Head of caudate nucleus (tissue), 42 donors: ENCODE measurements around the gene C6orf163.
"Not testable (repeated sequence)": the region's sequence is repeated elsewhere in the genome, so short reads cannot be mapped to it uniquely, and the experiment has no call there.

Source experiments
- DNase-seq, 42 donors: peaks; one replicate each; pipeline versions ENCODE4 v3.0.0 to v3.0.0-alpha.2; 2020 to 2021; ENCODE audit warnings: mixed read lengths in 7 of 42
- intact Hi-C: fragments of 100-400 bp; cut with DNase I; formaldehyde crosslinking; loops from one replicate; pipeline ENCODE4 v1.15.0; 2022

Gene C6orf163

DNA sequence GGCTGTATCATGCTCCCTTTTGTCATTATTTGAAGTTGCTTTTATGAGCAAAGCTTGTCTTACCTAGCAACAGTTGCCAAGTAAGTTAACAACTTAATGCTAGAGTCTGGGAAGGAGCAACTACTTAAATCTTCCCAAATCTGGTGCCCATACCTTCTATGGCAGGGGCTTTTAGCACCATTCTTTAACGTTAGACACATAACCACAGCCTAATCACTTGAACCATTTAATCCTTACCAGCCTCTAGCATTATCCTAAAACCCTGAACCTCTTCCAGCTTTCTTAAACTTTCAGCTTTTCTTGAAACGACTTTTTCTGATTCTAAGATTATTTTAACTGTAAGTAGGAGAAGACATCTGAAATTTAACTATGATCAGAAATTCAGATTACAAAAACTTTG, at the start of gene C6orf163:
Gene C6orf163, plus strand, starts transcription at position 83 of the 400 bp plus-strand sequence. Its CDS starts 287 bp downstream, at position 370.
- intact Hi-C loops: no loop called here
- no peak for DNase-seq

DNA sequence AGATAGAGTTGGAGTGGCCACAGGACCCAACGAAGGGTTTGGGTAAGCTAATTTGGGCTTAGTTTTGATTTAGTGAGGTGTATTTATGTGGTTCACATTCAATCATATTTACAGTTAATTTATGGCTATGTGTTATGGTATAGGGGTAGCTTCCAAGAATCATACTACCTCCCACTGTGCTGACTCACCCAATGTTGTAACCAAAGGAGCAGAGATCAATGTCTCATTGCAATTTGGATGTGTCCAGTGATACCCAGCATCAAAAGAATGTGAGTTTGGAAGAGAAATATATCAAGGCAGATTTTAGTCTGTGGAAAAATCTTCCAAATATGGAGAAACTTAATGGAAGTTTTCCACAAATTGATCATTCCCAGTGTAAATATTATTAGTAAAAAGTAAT, 47.5 kb upstream of the C6orf163 start:
- DNase-seq: no peak
- intact Hi-C loops: no loop called here

DNA sequence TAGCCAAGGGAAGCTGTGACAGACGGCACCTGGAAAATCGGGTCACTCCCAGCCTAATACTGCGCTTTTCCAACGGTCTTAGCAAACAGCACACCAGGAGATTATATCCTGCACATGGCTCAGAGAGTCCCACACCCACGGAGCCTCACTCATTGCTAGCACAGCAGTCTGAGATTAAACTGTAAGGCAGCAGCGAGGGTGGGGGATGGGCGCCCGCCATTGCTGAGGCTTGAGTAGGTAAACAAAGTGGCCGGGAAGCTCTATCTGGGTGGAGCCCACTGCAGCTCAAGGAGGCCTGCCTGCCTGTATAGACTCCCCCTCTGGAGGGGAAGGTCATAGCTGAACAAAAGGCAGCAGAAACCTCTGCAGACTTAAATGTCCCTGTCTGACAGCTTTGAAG, 43.3 kb upstream of the C6orf163 start:
- intact Hi-C loops, DNase-seq: not testable (repeated sequence)

DNA sequence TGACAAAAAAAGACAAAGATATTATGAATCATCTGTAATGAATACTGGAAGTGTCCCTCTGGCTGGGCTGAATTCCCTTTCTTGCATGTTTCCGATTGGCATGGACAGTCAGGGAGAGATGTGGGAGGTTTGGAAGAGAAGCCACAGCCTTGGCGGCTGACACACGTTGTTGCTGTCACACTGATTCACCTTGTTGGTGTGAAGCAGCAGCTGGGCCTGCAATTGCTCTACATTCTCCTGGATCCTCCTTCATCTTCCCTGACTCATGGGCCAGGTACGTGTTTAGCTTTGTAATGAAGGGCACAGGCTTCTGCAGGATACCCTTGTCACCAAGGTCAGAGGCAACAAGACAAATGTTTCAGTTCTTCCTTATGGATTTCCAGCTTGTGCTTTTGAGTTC, 35.6 kb upstream of the C6orf163 start:
- intact Hi-C loops: no loop called here
- no peak for DNase-seq

DNA sequence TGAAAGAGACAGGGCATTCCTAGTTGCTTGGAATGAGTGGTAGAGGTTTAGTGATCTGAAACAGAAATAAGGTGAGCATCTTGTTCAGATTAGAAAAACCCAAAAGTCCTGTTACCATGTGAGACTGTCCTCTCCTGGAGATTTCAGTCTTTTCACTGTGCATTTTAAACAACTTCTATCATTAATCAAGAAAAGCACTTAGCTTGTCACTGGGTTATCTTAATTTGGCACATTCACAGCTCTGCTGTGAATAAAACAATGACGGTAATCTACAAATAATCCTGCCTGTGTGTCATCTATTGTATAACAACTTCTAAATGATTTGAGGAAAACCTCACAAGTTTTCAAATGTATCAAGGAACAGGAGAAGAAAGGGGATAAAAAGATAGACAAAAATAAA, 31.8 kb upstream of the C6orf163 start:
- intact Hi-C loops: no loop called here
- DNase-seq: no peak

DNA sequence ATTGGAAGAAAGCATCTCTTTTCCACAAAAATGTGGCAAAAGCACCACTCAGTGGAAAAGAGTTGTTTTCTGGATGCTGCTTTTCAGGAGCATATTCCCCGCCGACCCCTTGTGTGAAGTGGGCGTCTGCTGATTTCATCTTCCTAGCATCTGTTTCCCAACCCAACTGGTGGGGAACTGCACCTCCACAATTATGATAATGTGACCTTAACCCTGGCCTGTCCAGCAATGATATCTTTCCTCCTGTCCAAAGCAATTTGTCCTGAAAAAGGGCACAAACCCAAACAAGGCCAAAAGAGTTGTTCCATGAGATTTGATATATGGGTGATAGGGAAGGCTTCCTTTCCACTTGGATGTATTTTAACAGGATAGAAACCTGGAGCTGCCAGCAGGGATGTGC, 29.5 kb upstream of the C6orf163 start:
- intact Hi-C loops: no loop called here

DNA sequence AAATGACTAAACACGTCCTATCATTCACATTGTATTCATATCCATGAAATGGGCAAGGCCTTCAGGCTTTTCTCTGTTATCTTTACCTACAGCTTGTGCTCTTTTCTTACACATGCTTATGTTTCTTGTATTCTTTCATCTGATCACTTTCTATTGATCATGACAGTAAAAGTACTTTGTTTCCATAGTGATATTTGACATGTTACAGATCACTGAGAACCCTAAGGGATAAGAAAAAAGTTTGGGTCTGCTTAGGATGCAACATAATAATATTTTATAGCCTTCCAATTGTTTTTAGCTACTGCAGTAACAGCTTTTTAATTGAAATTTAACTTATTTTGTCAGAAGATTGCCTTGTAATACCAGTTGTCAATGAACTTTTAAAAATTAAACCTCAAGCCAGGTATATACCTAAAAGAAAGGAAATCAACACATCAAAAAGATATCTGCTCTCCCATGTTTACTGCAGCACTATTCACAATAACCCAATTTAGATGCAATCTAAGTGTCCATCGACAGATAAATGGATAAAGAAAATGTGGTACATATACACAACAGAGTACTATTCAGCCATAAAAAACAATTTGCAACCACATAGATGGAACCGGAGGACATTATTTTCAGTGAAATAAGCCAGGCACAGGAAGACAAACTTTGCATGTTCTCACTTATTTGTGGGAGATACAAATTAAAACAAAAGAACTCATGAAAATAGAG, 25.2 kb upstream of the C6orf163 start:
- DNase-seq: no peak
- intact Hi-C loops: no loop called here

More for the DNA sequence above, 29.5 kb upstream of the C6orf163 start:
- DNase-seq: no peak

DNA sequence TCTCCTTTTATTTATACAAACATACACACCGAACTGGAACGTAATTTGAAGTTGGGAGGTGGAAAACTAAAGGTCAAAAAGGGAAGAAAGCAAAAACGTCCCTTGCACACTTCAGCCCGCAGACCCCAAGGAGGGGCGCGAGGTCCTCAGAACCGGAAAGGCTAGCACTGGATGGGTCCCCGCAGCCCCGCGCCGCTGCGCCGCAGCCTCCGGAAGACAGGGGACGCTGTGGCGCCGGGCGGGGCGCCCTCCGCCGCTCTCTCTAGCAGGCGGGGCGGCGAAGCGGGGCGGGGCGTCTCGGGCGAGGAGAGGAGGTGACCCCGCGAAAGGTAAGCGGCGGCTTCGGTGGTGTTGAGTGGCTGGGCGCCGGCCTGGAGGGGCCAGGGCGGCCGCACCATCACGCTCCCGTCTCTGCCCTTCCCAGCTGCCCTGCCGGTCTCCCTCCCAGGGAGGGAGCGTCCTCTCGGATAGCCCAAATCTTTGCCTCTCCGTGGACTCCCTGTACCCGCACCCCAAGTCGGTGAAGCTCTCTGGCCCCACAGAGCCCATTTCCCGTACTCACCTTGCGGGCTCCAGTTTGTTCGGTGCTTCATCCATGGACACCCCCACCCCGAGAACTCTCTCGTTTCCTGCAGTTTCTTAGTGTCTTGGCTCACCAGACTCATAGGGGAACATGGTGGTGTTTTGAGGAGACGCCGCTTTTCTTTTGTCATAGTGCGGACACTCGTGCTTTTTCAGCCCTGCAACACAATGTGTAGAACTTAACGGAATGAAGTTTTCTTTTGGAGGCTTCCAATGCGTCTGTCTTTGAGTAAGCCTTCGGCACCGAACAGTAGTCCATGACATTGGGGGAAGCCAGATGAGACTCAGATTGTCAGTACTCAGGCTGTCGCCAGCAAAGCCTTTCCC, 22.1 kb upstream of the C6orf163 start, which contains the start of gene SMIM8:
Gene SMIM8, plus strand, starts transcription at position 285 of the 909 bp plus-strand sequence. CDS start 14,444 bp downstream, outside the sequence.
- intact Hi-C loops: loop anchor here (5.0 kb wide), 1 partner anchor 150 kb away; the partner anchor contains the start of gene SLC35A1

DNA sequence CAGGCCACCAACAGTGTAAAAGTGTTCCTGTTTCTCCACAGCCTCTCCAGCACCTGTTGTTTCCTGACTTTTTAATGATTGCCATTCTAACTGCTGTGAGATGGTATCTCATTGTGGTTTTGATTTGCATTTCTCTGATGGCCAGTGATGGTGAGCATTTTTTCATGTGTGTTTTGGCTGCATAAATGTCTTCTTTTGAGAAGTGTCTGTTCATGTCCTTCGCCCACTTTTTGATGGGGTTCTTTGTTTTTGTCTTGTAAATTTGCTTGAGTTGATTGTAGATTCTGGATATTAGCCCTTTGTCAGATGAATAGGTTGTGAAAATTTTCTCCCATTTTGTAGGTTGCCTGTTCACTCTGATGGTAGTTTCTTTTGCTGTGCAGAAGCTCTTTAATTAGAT, 20.7 kb upstream of the C6orf163 start:
- DNase-seq: not testable (repeated sequence)
- intact Hi-C loops: loop anchor here (5.0 kb wide), 1 partner anchor 148 kb away; the partner anchor contains the start of gene SLC35A1

More for the DNA sequence above, 22.1 kb upstream of the C6orf163 start, which contains the start of gene SMIM8:
- DNase-seq: peak; percentile 48 to 93 (median 84)

DNA sequence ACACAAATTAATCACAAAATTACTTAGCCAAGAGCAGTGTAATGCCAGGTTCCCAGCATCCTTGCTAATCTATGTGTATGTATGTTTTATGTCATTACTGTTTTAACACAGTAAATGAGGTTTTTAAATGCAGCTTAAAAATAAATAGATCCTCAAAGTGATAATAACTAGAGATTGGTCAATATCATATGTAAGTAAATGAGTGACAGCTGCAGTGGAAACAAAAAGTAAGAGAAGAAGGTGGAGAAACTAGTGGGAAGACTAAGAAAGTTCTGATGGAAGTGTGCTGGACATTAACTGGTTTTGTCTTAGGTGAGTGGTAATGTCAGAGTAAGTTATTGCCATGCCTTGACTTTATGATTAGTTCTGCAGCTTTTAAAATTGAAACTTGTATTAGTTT, 13.7 kb upstream of the C6orf163 start:
- intact Hi-C loops: no loop called here
- no peak for DNase-seq

DNA sequence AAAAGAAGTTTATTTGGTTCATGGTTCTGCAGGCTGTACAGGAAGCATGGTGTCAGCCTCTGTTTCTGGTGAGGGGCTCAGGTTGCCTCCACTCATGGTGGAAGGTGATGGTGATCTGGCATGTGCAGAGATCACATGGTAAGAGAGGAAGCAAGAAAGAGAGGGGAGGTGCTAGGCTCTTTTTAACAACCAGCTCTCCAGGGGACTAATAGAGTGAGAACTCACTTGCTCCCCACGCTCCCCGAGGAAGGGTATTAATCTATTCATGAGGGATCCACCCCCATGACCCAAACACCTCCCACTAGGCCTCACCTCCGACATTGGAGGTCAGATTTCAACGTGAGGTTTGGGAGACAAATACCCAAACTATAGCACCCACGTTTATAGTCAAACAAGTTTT, 11.6 kb upstream of the C6orf163 start:
- no peak for DNase-seq
- intact Hi-C loops: no loop called here

DNA sequence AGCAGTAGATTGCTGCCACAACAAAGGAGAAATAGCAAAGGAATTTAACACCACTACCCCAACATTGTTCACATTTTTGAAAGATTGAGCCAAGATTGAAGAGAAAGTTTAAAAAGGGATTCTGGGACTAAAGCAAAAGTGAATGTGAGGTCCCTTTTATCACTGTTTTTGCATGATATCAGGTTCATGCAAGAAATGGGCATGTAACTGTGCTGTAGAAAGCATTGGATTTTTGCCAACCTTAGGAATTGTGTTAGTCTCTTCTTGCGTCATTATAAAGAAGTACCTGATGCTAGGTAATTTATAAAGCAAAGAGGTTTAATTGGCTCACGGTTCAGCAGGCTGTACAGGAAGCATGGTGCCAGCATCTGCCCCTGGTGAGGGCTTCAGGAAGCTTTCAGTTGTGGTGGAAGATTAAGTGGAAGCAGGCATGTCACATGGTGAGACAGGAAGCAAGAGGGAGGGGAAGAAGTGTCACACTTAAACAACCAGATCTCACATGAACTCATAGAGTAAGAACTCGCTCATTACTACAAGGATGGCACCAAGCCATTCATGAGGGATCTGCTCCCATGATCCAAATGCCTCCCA, 10.9 kb upstream of the C6orf163 start:
- intact Hi-C loops: no loop called here

DNA sequence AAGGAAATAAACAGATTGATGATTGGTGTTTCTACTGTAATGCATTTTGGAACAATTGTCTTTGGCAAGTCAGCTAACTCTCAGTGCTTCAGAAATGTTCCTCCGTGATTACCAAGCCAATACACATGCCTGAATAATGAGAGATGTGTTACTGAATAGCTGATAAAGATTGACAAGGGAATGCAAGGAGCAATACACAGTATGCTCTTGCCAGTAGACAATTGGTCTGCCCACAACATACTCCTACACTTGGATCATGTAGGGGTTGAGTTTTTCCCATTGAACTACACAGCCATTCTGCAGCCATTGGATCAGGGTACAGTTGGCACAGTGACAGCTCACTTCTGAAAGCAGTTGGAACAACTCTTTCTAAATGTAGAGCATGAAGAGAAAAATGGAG, 9.9 kb upstream of the C6orf163 start:
- intact Hi-C loops: no loop called here

More for the DNA sequence above, 10.9 kb upstream of the C6orf163 start:
- DNase-seq: no peak

DNA sequence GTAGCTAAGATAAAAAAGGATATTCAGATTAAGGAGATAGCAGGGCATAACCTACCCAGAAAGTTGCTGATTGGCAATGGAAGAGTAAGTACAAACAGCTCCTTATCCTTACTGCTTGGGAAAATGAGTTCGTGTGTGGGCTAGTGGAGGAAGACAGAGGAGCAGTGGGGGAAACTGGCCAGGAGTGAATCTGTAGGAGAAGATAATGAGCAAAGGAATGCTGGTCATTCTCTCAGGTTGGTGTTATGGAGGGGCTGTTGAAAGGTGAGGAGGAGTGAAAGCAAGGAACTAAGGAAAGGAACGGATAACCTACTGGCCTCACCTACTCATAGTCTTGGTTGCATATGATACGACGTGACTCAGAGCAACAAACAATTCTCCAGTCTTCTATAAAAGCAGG, 8.2 kb upstream of the C6orf163 start:
- no peak for DNase-seq
- intact Hi-C loops: no loop called here

More for the DNA sequence above, 9.9 kb upstream of the C6orf163 start:
- peak in 1 of 42 donors; percentile 3 for DNase-seq

DNA sequence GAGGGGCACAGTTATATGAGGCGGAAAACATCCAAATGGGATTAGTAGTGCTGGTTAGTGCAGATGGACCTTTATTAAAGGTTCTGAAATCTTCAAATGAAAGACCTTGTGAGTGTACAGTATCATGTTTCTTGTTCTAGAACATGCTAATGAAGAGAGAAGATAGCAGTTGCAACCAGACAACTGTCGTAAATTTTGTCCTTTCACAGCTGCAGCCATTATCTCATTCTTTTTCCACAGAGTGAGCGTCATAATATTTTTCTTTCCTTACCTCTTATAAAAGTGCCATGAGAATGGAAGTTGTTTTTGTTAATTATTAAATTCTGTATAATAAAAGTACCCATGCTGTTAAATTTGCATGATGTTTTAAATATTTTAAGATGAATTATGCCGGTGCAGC, 4.4 kb upstream of the C6orf163 start:
- intact Hi-C loops: no loop called here
- DNase-seq: no peak

DNA sequence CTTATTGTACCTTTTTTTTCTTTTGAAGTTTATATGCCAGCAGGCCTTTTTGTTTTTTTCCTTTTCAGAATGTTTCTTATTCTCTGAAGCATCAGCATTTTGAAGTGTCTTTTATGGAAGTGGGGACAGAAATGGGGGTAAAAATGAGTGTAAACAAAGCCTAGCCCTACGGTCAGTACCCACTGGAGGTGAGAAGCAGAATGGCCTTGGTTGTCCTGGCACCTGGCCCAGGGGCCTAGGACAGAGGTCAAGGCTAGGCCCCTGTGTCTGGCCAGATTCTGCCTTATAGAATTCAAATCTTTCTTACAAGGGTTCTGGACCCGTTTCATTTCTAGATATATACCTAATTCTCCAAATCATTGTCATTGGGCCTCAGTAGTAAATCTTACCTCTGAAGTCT, 3.5 kb upstream of the C6orf163 start:
- intact Hi-C loops: no loop called here

DNA sequence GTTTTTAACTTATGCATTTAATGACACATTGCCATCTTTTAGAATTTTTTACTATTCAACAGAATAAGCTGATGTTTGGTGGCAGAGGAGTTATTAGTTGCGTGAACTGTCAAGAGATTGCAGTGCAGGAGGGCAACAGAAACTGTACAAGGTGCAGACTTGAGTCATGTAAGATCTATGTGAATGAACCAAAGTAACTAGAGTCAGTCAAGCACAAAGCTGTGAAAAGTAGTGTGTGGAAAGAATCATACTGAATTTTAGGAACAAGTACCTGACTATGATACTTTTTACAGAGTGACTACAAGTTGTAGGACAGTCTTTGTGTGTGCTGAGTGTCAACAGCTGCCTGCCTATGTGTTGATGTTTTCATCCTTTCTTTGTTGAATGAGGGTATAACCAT, 2.7 kb upstream of the C6orf163 start:
- intact Hi-C loops: no loop called here
- no peak for DNase-seq

More for the DNA sequence above, 3.5 kb upstream of the C6orf163 start:
- DNase-seq: no peak

DNA sequence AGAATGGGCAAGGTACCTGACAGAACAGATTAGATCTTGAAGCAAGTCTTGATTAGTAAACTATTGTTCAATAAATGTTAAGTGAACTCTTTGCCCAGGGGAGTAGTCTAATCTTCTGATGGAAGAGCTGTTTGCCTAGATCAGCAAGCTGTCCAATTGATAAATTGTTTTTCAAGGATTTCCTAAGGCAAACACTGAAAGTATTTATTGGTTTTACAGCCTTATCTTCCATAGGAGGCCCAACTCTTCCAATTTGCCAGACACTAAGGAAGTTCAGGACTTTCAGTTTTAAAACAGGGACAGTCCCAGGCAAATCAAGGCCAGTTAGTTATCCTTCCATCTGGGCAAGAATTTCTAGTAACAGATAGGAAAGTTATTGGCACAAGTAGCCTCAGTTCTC, 1.8 kb upstream of the C6orf163 start:
- DNase-seq: no peak
- intact Hi-C loops: no loop called here

DNA sequence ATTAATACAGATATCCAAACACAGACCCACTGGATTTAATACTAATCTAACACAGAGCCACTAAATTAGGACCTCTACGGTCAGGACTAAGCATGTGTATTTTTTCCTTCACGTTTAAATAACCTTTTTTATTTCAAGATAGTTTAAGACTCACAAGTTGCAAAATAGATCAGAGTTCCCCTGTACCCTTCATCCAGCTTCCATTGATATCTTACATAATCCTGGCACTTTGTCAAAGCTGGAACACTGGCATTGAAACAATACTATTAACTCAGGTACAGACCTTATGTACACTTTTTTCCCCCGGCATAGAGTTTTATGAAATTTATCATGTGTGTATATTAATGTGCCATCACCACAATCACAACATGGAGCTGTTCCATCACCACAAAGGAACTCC, 2.1 kb downstream of the C6orf163 start:
- intact Hi-C loops: no loop called here
- no peak for DNase-seq

DNA sequence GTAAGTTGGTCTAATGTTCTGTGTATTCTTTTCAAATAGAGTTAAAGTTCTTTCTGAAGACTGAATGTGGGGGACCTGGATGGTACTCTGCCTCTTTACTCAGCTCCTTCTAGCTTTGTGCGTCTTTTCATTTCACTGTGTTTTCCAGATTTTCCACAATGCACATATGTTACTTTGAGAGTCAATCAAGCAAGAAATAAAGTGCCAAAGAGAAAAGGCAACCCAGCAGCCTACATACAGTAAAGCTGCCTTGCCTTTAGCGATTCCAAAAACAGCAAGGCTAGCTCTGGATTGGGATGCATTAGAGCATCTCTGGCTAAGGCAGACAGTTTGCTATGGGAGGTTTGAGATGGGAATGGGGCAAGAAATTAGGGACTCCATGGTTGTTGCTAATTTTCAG, 5.3 kb downstream of the C6orf163 start:
- intact Hi-C loops: no loop called here
- no peak for DNase-seq
